Measurements from ENCODE around the gene S100A1.
"Not testable (repeated sequence)": the region's sequence is repeated elsewhere in the genome, so short reads cannot be mapped to it uniquely, and the experiment has no call there.

The S100A1 gene

GRCh38 chr1:153670859-153671627, 42.8 kb downstream of the S100A1 start, which contains the start of gene ILF2:
Gene ILF2, minus strand, starts transcription at chr1:153670993. Its CDS starts 71 bp downstream, at chr1:153670922.
- Histone ChIP-seq H3K18ac (ENCODE audit: low read depth in 1 of 2, low read length in 2 of 2) (peak within 1 kb of the TSS in 1 of 2 experiments; percentile 73), H2BK12ac (ENCODE audit: low read length in 2 of 2) (peak within 1 kb of the TSS in 1 of 2 experiments; percentile 31), H3K4me3 (ENCODE audit: insufficient read depth in 1 of 2, low read depth in 1 of 2, low read length in 2 of 2) (peak within 1 kb of the TSS; percentile 93 to 99), H2AFZ (ENCODE audit: low read depth, low read length) (no peak within 1 kb of the TSS), H3K9me3 (ENCODE audit: control insufficient read depth, low read length) (no peaks in the 10 kb centered on the region), H3K4me2 (ENCODE audit: low read length, poor library complexity, severe bottlenecking) (peak within 1 kb of the TSS; percentile 95), H3K9ac (ENCODE audit: low read length) (peak within 1 kb of the TSS; percentile 94), H3K4ac (ENCODE audit: low read depth in 1 of 2, low read length in 2 of 2) (peak within 1 kb of the TSS; percentile 13 to 96), H3K14ac (ENCODE audit: low read length in 2 of 2) (peak within 1 kb of the TSS in 1 of 2 experiments; percentile 75), H3K36me3 (ENCODE audit: control insufficient read depth in 1 of 2, insufficient read depth in 2 of 2, low read depth in 1 of 2, low read length in 2 of 2) (peaks cover 26 to 38% of the 10 kb centered on the region in 2 experiments), H3K23ac (ENCODE audit: low read length in 2 of 2) (peak within 1 kb of the TSS in 1 of 2 experiments; percentile 40), H3K4me1 (ENCODE audit: control insufficient read depth, insufficient read depth, low read depth, low read length) (peaks cover 4% of the 10 kb centered on the region), H2BK5ac (ENCODE audit: low read depth, low read length, poor library complexity, severe bottlenecking) (no peak within 1 kb of the TSS), H2AK5ac (ENCODE audit: low read length, severe bottlenecking) (peak within 1 kb of the TSS; percentile 44), H4K91ac (ENCODE audit: low read length) (no peak within 1 kb of the TSS), H3K27ac (ENCODE audit: low read length, poor library complexity, severe bottlenecking) (peak within 1 kb of the TSS; percentile 75), H2BK15ac (ENCODE audit: low read depth, poor library complexity, severe bottlenecking) (no peak within 1 kb of the TSS), H3K79me1 (replicated peaks; ENCODE audit: low read length, poor library complexity, severe bottlenecking) (peaks cover 12% of the 10 kb centered on the region), H3K27me3 (ENCODE audit: control insufficient read depth in 1 of 2, insufficient read depth in 1 of 2, low read length in 2 of 2) (no peaks in the 10 kb centered on the region), H4K8ac (ENCODE audit: low read length) (peak within 1 kb of the TSS; percentile 87), H2BK120ac (ENCODE audit: low read depth, low read length) (no peak within 1 kb of the TSS)
- peak; percentile 100 for DNase-seq
- WGBS, result under 1% methylated on average over 27 of the region's 35 CpGs

DNA sequence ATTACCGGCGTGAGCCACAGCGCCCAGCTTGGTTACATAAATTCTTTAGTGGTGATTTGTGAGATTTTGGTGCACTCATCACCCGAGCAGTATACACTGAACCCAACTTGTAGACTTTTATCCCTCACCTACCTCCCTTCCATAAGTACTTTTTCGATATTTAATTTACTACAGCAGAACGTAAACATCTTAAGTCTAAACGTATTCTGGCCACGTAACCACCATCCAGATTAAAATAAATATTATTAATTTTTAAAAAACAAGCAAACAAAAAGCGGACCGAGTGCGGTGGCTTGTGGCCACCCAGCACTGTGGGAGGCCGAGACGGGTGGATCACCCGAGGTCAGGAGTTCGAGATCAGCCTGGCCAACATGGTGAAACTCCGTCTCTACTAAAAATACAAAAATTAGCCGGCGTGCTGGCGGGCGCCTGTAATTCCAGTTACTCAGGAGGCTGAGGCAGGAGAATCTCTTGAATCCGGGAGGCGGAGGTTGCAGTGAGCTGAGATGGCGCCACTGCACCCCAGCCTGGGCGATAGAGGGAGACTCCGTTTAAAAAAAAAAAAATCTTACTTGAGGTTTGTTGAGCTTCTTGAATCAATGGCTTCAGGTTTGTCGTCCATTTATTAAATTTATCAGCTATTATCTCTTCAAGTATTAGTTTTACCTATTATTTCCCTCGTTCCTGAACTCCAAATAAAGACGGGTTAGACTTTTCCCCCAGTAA, 43.6 kb downstream of the S100A1 start:
- H2BK120ac ChIP-seq (ENCODE audit: low read depth, low read length); H4K8ac ChIP-seq (ENCODE audit: low read length); H2AFZ ChIP-seq (ENCODE audit: low read depth, low read length); H2BK15ac ChIP-seq (ENCODE audit: low read depth, poor library complexity, severe bottlenecking); H3K4me1 ChIP-seq (ENCODE audit: control insufficient read depth, insufficient read depth, low read depth, low read length); H3K14ac ChIP-seq (ENCODE audit: low read length in 2 of 2); DNase-seq; H3K27me3 ChIP-seq (ENCODE audit: control insufficient read depth in 1 of 2, insufficient read depth in 1 of 2, low read length in 2 of 2); H2BK5ac ChIP-seq (ENCODE audit: low read depth, low read length, poor library complexity, severe bottlenecking); H3K4ac ChIP-seq (ENCODE audit: low read depth in 1 of 2, low read length in 2 of 2); H4K91ac ChIP-seq (ENCODE audit: low read length); H3K18ac ChIP-seq (ENCODE audit: low read depth in 1 of 2, low read length in 2 of 2); H3K79me1 ChIP-seq (replicated peaks; ENCODE audit: low read length, poor library complexity, severe bottlenecking); H2AK5ac ChIP-seq (ENCODE audit: low read length, severe bottlenecking); H3K9me3 ChIP-seq (ENCODE audit: control insufficient read depth, low read length); H3K23ac ChIP-seq (ENCODE audit: low read length in 2 of 2): not testable (repeated sequence)
- Histone ChIP-seq H3K36me3 (ENCODE audit: control insufficient read depth in 1 of 2, insufficient read depth in 2 of 2, low read depth in 1 of 2, low read length in 2 of 2) (peaks cover 19 to 31% of the 10 kb centered on the region in 2 experiments), H2BK12ac (ENCODE audit: low read length in 2 of 2) (peak overlapping the region in 1 of 2 experiments; percentile 31), H3K9ac (ENCODE audit: low read length) (peak overlapping the region; percentile 74), H3K27ac (ENCODE audit: low read length, poor library complexity, severe bottlenecking) (peak overlapping the region; percentile 75), H3K4me2 (ENCODE audit: low read length, poor library complexity, severe bottlenecking) (peak overlapping the region; percentile 65), H3K4me3 (ENCODE audit: insufficient read depth in 1 of 2, low read depth in 1 of 2, low read length in 2 of 2) (peak overlapping the region; percentile 43 to 73)
- WGBS, result 12% methylated on average over 26 of the region's 28 CpGs

DNA sequence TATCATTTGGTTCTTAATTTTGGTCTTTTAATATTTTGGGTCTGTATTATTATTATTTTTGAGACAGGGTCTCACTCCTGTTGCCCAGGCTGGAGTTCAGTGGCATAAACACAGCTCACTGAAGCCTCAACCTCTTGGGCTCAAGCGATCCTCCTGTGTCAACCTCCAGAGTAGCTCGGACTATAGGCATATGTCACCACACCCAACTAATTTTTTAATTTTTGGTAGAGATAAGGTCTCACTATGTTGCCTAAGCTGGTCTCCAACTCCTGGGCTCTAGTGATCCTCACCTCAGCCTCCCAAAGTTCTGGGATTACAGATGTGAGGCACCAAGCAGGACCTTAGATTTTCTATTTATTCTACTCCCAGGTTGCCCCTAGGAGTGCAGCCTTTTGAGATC, 45.3 kb downstream of the S100A1 start:
- H2AK5ac ChIP-seq (ENCODE audit: low read length, severe bottlenecking), result no peak overlapping the region
- 94% methylated on average over 2 of the region's 2 CpGs for WGBS
- no peak overlapping the region for H2BK5ac ChIP-seq (ENCODE audit: low read depth, low read length, poor library complexity, severe bottlenecking)
- H3K18ac ChIP-seq (ENCODE audit: low read depth in 1 of 2, low read length in 2 of 2), result no peak overlapping the region
- no peak overlapping the region for H2AFZ ChIP-seq (ENCODE audit: low read depth, low read length)
- no peak overlapping the region for H4K91ac ChIP-seq (ENCODE audit: low read length)
- no peak overlapping the region for H3K4me3 ChIP-seq (ENCODE audit: insufficient read depth in 1 of 2, low read depth in 1 of 2, low read length in 2 of 2)
- H3K14ac ChIP-seq (ENCODE audit: low read length in 2 of 2), result no peak overlapping the region
- no peak overlapping the region for H3K4me2 ChIP-seq (ENCODE audit: low read length, poor library complexity, severe bottlenecking)
- DNase-seq, result no peak
- H3K79me1 ChIP-seq (replicated peaks; ENCODE audit: low read length, poor library complexity, severe bottlenecking), result no peaks in the 10 kb centered on the region
- no peak overlapping the region for H3K4ac ChIP-seq (ENCODE audit: low read depth in 1 of 2, low read length in 2 of 2)
- H3K27ac ChIP-seq (ENCODE audit: low read length, poor library complexity, severe bottlenecking), result no peak overlapping the region
- peaks cover 0 to 8% of the 10 kb centered on the region in 2 experiments for H3K27me3 ChIP-seq (ENCODE audit: control insufficient read depth in 1 of 2, insufficient read depth in 1 of 2, low read length in 2 of 2)
- no peak overlapping the region for H4K8ac ChIP-seq (ENCODE audit: low read length)
- H3K23ac ChIP-seq (ENCODE audit: low read length in 2 of 2), result no peak overlapping the region
- H3K36me3 ChIP-seq (ENCODE audit: control insufficient read depth in 1 of 2, insufficient read depth in 2 of 2, low read depth in 1 of 2, low read length in 2 of 2), result peaks cover 8 to 14% of the 10 kb centered on the region in 2 experiments
- no peak overlapping the region for H2BK120ac ChIP-seq (ENCODE audit: low read depth, low read length)
- no peak overlapping the region for H2BK15ac ChIP-seq (ENCODE audit: low read depth, poor library complexity, severe bottlenecking)
- no peaks in the 10 kb centered on the region for H3K9me3 ChIP-seq (ENCODE audit: control insufficient read depth, low read length)
- H3K4me1 ChIP-seq (ENCODE audit: control insufficient read depth, insufficient read depth, low read depth, low read length), result peaks cover 9% of the 10 kb centered on the region
- no peak overlapping the region for H3K9ac ChIP-seq (ENCODE audit: low read length)
- no peak overlapping the region for H2BK12ac ChIP-seq (ENCODE audit: low read length in 2 of 2)
